Astrocyte (in vitro differentiated cells and primary cell): ENCODE results near the gene DAZL. TPM values are rescaled to one million over a fixed set of nuclear protein-coding genes. Genes with fewer than 3 reads are reported as not detected.
A peak's percentile ranks its signal among the peaks of the same experiment; 100 is the strongest.

Experiments
- DNase-seq: peaks from one replicate; pipeline ENCODE4 v3.0.0-alpha.2; 2010; ENCODE audit warnings: low read depth
- FAIRE-seq: peaks from 2 replicates; lab custom pipeline; 2011; peaks lifted over from hg19 to GRCh38; lab: Jason Lieb, UNC
- H2AFZ ChIP-seq: 2 replicates; pipeline ENCODE4 v1.6.0; 2012; ENCODE audit warnings: low read depth, low read length, inconsistent platforms
- H3K27ac ChIP-seq: 2 replicates; pipeline ENCODE4 v1.5.1; 2011; ENCODE audit warnings: low read depth, low read length, inconsistent platforms
- H3K27me3 ChIP-seq: 2 replicates; pipeline ENCODE4 v1.6.0; 2011; ENCODE audit warnings: low read length, inconsistent platforms; ENCODE audit not compliant: insufficient read depth
- H3K36me3 ChIP-seq: 2 replicates; pipeline ENCODE4 v1.5.1; 2011; ENCODE audit warnings: low read length, inconsistent platforms; ENCODE audit not compliant: insufficient read depth
- H3K4me1 ChIP-seq: 2 replicates; pipeline ENCODE4 v1.5.1; 2011; ENCODE audit warnings: low read length, inconsistent platforms; ENCODE audit not compliant: insufficient read depth
- H3K4me2 ChIP-seq: 2 replicates; pipeline ENCODE4 v1.6.0; 2012; ENCODE audit warnings: low read length, inconsistent platforms
- H3K4me3 ChIP-seq: 2 replicates; pipeline ENCODE4 v1.5.1; 2011; ENCODE audit warnings: low read depth, mild to moderate bottlenecking, low read length, inconsistent platforms; ENCODE audit not compliant: insufficient read depth
- H3K79me2 ChIP-seq: 2 replicates; pipeline ENCODE4 v1.6.0; 2012; ENCODE audit warnings: mild to moderate bottlenecking, low read length, inconsistent platforms; ENCODE audit not compliant: insufficient read depth
- H3K9ac ChIP-seq: 2 replicates; pipeline ENCODE4 v1.6.0; 2012; ENCODE audit warnings: mild to moderate bottlenecking, low read length, inconsistent platforms
- H3K9me3 ChIP-seq: 2 replicates; pipeline ENCODE4 v1.5.1; 2012; ENCODE audit warnings: low read depth, mild to moderate bottlenecking, low read length, inconsistent platforms; ENCODE audit not compliant: insufficient read depth
- H4K20me1 ChIP-seq: 2 replicates; pipeline ENCODE4 v1.6.0; 2012; ENCODE audit warnings: low read length, inconsistent platforms; ENCODE audit not compliant: insufficient read depth
- H3K27ac Mint-ChIP-seq: one replicate; pipeline ENCODE4 v1.8.0; 2021; ENCODE audit warnings: mild to moderate bottlenecking, mixed read lengths; ENCODE audit not compliant: unreplicated experiment
- H3K27me3 Mint-ChIP-seq: one replicate; pipeline ENCODE4 v1.8.0; 2021; ENCODE audit warnings: low read depth, mixed read lengths; ENCODE audit not compliant: unreplicated experiment
- H3K36me3 Mint-ChIP-seq: one replicate; pipeline ENCODE4 v1.8.0; 2021; ENCODE audit warnings: low read depth, mixed read lengths; ENCODE audit not compliant: unreplicated experiment
- H3K4me1 Mint-ChIP-seq: one replicate; pipeline ENCODE4 v1.8.0; 2021; ENCODE audit warnings: low read depth, mixed read lengths; ENCODE audit not compliant: unreplicated experiment
- H3K4me3 Mint-ChIP-seq: one replicate; pipeline ENCODE4 v1.8.0; 2021; ENCODE audit warnings: mild to moderate bottlenecking, moderate library complexity, mixed read lengths; ENCODE audit not compliant: unreplicated experiment
- H3K9me3 Mint-ChIP-seq: one replicate; pipeline ENCODE4 v1.8.0; 2021; ENCODE audit warnings: mild to moderate bottlenecking, mixed read lengths; ENCODE audit not compliant: unreplicated experiment
- EZH2 ChIP-seq: IDR thresholded peaks from 2 replicates; pipeline ENCODE4 v1.6.1; 2012; ENCODE audit warnings: mild to moderate bottlenecking, low read length, inconsistent platforms; ENCODE audit not compliant: insufficient read depth
- total RNA-seq: library from RNA; stranded (reverse); gene quantifications from 2 replicates; pipeline ENCODE4 v1.2.1, GENCODE V29; 2021
- TF ChIP-seq, protein P1 (sequence below): IDR thresholded peaks from 2 replicates; pipeline ENCODE4 v1.5.1; 2011; ENCODE audit warnings: low read depth, mild to moderate bottlenecking, inconsistent platforms, low read length, moderate library complexity; ENCODE audit not compliant: insufficient read depth

Gene DAZL
- total RNA-seq, 1 donor from 2014 or later: not detected

DNA sequence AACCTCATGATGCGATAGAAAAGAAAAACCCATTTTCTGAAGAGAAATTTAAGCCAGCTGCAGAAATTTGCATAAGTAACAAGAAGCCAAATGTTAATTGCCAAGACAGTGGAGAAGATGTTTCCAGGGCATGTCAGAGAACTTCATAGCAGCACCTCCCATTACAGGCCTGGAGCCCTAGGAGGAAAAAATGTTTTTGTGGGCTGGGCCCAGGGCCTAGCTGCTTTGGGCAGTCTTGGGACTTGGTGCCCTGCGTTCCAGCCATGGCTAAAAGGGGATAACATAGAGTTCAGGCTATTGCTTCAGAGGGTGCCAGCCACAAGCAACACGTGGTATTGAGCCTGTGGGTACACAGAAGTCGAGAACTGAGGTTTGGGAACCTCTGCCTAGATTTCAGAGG, 10.9 kb upstream of the DAZL start:
- no peak for FAIRE-seq
- no peak for DNase-seq
- H3K27ac Mint-ChIP-seq: no peak overlapping the region
- no peaks in the 10 kb centered on the region for H3K27me3 Mint-ChIP-seq
- Histone ChIP-seq H3K9me3 (peaks cover 4% of the 10 kb centered on the region), H4K20me1 (no peaks in the 10 kb centered on the region), H3K4me1 (no peaks in the 10 kb centered on the region), H3K27ac (no peak overlapping the region), H2AFZ (no peak overlapping the region), H3K79me2 (no peaks in the 10 kb centered on the region), H3K4me2 (no peak overlapping the region), H3K36me3 (no peaks in the 10 kb centered on the region), H3K9ac (no peak overlapping the region), H3K27me3 (no peaks in the 10 kb centered on the region), H3K4me3 (no peak overlapping the region)
- H3K4me3 Mint-ChIP-seq: no peak overlapping the region
- TF ChIP-seq EZH2: no peak
- peaks cover 8% of the 10 kb centered on the region for H3K9me3 Mint-ChIP-seq
- H3K36me3 Mint-ChIP-seq: no peaks in the 10 kb centered on the region
- H3K4me1 Mint-ChIP-seq: no peaks in the 10 kb centered on the region

DNA sequence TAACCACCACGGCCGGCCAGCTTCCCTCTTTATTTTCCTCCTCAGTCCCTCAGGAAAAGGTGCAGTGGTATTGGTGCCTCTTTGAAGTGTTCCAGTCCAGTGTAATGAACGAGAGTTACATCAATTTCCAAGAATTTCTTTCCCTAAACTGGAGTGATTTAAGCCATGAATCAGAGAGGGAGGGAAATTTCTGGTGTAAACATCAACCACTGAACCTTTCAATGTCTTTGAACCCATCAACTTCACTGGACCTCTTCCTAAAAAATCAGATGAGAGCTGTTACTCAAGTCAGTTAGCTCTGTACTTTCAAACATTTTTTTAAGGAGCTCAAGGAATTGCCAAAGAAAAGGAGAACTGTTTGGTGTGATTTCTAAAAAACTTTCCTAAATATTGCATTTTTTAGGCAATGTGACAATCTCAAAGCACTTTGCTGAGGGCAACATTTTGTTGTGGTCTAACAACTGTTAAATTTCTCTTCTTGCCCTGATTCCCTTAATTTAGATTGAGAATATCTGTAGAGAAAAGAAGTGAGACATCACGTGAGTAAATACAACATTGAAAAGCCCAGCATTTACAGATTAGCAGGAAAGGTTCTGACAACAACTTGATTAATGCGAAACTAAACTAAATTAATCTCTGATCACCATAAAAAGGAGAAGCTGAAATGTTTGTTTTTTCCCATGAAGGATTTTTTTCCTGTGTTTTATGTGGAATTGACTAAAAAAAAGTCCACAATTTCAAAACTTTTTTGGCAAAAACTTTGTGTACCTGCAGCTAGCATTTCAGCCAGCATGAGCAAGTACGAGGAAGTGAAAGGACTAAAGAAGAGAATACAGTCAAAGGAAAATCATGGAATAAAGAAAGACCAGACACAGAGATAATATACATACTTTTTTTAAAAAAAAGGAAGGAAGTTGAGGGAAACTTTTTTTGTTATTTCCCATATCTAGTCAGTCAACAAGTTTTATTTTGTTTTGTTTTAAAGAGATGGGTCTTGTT, 9.1 kb upstream of the DAZL start:
- DNase-seq (peak; percentile 8), FAIRE-seq (no peak)
- Mint-ChIP-seq H3K9me3 (peaks cover 8% of the 10 kb centered on the region), H3K4me3 (no peak overlapping the region), H3K4me1 (no peaks in the 10 kb centered on the region), H3K36me3 (no peaks in the 10 kb centered on the region), H3K27ac (no peak overlapping the region), H3K27me3 (no peaks in the 10 kb centered on the region)
- Histone ChIP-seq H3K4me1 (no peaks in the 10 kb centered on the region), H3K4me2 (no peak overlapping the region), H4K20me1 (no peaks in the 10 kb centered on the region), H3K4me3 (no peak overlapping the region), H3K9ac (no peak overlapping the region), H3K27me3 (no peaks in the 10 kb centered on the region), H3K36me3 (no peaks in the 10 kb centered on the region), H3K9me3 (peaks cover 4% of the 10 kb centered on the region), H2AFZ (no peak overlapping the region), H3K27ac (no peak overlapping the region), H3K79me2 (no peaks in the 10 kb centered on the region)
- no peak for TF ChIP-seq EZH2
- TF ChIP-seq, protein P1, sequence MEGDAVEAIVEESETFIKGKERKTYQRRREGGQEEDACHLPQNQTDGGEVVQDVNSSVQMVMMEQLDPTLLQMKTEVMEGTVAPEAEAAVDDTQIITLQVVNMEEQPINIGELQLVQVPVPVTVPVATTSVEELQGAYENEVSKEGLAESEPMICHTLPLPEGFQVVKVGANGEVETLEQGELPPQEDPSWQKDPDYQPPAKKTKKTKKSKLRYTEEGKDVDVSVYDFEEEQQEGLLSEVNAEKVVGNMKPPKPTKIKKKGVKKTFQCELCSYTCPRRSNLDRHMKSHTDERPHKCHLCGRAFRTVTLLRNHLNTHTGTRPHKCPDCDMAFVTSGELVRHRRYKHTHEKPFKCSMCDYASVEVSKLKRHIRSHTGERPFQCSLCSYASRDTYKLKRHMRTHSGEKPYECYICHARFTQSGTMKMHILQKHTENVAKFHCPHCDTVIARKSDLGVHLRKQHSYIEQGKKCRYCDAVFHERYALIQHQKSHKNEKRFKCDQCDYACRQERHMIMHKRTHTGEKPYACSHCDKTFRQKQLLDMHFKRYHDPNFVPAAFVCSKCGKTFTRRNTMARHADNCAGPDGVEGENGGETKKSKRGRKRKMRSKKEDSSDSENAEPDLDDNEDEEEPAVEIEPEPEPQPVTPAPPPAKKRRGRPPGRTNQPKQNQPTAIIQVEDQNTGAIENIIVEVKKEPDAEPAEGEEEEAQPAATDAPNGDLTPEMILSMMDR: no peak

DNA sequence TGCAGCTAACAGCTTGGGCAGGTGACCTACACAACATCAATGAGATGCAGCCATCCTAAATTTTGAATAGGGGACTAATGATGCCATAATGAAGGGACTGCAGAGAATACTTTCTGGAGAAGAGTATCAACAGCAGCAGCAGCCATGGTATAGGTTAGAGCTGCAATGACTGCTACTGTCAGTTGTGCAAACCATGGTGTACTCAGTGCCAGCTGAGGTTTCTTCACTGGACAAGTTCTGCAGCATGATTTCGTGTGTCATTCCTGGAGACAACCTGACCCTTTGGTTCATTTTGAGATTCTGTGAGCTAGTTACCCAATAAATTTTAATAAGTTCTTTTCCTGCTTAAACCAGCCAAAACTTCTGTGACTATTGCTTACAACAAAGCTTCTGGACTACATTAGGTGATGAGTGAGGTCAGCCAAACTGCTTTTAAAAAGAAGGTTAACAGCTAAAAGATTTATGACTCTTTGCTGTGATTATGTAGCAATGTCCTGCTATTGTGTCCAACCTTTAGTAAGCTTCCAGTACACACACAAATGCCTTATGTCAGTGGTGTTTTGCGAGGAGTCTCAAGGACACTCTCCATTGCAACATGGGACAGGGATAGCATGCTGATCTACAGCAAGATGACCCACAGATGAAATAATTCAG, 4.8 kb upstream of the DAZL start:
- Histone ChIP-seq H3K9me3 (no peaks in the 10 kb centered on the region), H3K4me1 (no peaks in the 10 kb centered on the region), H3K27ac (no peak overlapping the region), H3K4me2 (no peak overlapping the region), H2AFZ (no peak overlapping the region), H3K27me3 (no peaks in the 10 kb centered on the region), H3K4me3 (no peak overlapping the region), H3K79me2 (no peaks in the 10 kb centered on the region), H3K9ac (no peak overlapping the region), H3K36me3 (no peaks in the 10 kb centered on the region), H4K20me1 (no peaks in the 10 kb centered on the region)
- TF ChIP-seq EZH2: no peak
- TF ChIP-seq, protein P1: no peak
- Mint-ChIP-seq H3K36me3 (no peaks in the 10 kb centered on the region), H3K9me3 (no peaks in the 10 kb centered on the region), H3K27ac (no peak overlapping the region), H3K4me3 (no peak overlapping the region), H3K4me1 (peaks cover 5% of the 10 kb centered on the region), H3K27me3 (no peaks in the 10 kb centered on the region)
- FAIRE-seq (no peak), DNase-seq (no peak)
